ENCODE data around the gene NAV2. TPM values are rescaled to one million over a fixed set of nuclear protein-coding genes. Genes with fewer than 3 reads are reported as not detected.

The NAV2 gene
- polyA plus RNA-seq, 1 donor from 2014 or later = 3.0 TPM

DNA sequence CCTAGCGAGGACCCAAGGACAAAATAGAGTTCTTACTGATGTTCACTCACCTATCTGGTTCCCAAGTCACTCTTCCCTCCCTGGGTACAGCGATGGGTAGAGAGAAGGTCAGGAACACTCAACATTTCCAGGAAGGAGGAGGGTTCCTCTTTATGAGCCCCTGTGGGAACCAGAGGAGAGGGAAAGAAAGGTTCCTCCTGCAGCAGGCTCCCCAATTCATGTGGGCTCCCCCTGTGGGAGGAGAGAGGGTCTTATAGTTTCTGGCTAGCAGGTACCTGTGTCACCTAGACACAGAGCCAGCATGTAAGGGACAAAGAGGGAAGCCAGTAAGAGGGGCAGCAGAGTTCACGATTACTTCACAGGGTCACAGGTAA is 354.1 kb downstream of the NAV2 start:
- Histone ChIP-seq H3K36me3 (ENCODE audit: insufficient read depth, low read length) (no peaks in the 10 kb centered on the region), H3K27me3 (ENCODE audit: insufficient read depth, low read depth, low read length) (no peaks in the 10 kb centered on the region), H3K4me2 (ENCODE audit: low read length) (no peak overlapping the region), H3K9me3 (ENCODE audit: low read length) (no peaks in the 10 kb centered on the region), H4K20me1 (ENCODE audit: insufficient read depth) (no peaks in the 10 kb centered on the region), H3K27ac (ENCODE audit: low read length) (no peak overlapping the region), H3K9me2 (ENCODE audit: insufficient read depth, low read length) (no peaks in the 10 kb centered on the region), H2AFZ (ENCODE audit: low read depth, low read length) (no peak overlapping the region), H3K4me3 (ENCODE audit: low read length) (no peak overlapping the region), H3F3A (ENCODE audit: insufficient read depth, low read length, poor library complexity, severe bottlenecking) (no peaks in the 10 kb centered on the region), H3K79me2 (replicated peaks; ENCODE audit: insufficient read depth, low read length) (no peaks in the 10 kb centered on the region), H3K9ac (ENCODE audit: low read length) (no peak overlapping the region)
- TF ChIP-seq, protein P1, sequence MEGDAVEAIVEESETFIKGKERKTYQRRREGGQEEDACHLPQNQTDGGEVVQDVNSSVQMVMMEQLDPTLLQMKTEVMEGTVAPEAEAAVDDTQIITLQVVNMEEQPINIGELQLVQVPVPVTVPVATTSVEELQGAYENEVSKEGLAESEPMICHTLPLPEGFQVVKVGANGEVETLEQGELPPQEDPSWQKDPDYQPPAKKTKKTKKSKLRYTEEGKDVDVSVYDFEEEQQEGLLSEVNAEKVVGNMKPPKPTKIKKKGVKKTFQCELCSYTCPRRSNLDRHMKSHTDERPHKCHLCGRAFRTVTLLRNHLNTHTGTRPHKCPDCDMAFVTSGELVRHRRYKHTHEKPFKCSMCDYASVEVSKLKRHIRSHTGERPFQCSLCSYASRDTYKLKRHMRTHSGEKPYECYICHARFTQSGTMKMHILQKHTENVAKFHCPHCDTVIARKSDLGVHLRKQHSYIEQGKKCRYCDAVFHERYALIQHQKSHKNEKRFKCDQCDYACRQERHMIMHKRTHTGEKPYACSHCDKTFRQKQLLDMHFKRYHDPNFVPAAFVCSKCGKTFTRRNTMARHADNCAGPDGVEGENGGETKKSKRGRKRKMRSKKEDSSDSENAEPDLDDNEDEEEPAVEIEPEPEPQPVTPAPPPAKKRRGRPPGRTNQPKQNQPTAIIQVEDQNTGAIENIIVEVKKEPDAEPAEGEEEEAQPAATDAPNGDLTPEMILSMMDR (IDR thresholded peaks at IDR 0.05; ENCODE audit: poor library complexity, severe bottlenecking) = no peak
- TF ChIP-seq EP300 (conservative IDR thresholded peaks at IDR 0.05; ENCODE audit: poor library complexity, severe bottlenecking) (no peak), MXI1 (conservative IDR thresholded peaks at IDR 0.05; ENCODE audit: poor library complexity, severe bottlenecking) (no peak), EZH2 (IDR thresholded peaks at IDR 0.05; ENCODE audit: borderline replicate concordance, insufficient read depth, low read length, poor library complexity, severe bottlenecking) (no peak), RAD21 (conservative IDR thresholded peaks at IDR 0.05) (no peak), SMC3 (conservative IDR thresholded peaks at IDR 0.05; ENCODE audit: poor library complexity) (no peak), TAF1 (IDR thresholded peaks at IDR 0.05; ENCODE audit: low read depth) (no peak), POLR2AphosphoS5 (IDR thresholded peaks at IDR 0.05) (no peak)
- TF ChIP-seq, protein P2, sequence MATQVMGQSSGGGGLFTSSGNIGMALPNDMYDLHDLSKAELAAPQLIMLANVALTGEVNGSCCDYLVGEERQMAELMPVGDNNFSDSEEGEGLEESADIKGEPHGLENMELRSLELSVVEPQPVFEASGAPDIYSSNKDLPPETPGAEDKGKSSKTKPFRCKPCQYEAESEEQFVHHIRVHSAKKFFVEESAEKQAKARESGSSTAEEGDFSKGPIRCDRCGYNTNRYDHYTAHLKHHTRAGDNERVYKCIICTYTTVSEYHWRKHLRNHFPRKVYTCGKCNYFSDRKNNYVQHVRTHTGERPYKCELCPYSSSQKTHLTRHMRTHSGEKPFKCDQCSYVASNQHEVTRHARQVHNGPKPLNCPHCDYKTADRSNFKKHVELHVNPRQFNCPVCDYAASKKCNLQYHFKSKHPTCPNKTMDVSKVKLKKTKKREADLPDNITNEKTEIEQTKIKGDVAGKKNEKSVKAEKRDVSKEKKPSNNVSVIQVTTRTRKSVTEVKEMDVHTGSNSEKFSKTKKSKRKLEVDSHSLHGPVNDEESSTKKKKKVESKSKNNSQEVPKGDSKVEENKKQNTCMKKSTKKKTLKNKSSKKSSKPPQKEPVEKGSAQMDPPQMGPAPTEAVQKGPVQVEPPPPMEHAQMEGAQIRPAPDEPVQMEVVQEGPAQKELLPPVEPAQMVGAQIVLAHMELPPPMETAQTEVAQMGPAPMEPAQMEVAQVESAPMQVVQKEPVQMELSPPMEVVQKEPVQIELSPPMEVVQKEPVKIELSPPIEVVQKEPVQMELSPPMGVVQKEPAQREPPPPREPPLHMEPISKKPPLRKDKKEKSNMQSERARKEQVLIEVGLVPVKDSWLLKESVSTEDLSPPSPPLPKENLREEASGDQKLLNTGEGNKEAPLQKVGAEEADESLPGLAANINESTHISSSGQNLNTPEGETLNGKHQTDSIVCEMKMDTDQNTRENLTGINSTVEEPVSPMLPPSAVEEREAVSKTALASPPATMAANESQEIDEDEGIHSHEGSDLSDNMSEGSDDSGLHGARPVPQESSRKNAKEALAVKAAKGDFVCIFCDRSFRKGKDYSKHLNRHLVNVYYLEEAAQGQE (IDR thresholded peaks at IDR 0.05; ENCODE audit: borderline replicate concordance) = no peak

DNA sequence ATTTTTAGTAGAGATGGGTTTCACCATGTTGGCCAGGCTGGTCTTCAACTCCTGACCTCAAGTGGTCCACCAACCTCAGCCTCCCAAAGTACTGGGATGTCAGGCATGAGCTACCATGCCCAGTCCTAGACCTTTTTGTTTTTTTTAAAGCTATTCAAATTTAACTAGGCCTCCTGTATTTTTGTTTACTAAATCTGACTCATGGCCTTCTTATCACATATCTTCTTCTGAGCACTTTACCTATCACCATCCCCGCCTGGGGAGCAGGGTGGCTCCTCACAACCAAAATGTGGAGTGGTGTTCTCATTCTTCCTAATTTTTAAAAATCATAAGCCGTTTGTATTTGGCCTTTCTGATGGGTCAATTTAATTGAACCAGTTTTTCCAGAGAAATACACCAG is 355.0 kb downstream of the NAV2 start:
- no peaks in the 10 kb centered on the region for H3K9me3 ChIP-seq (ENCODE audit: low read length)
- H3K9ac ChIP-seq (ENCODE audit: low read length) = no peak overlapping the region
- no peak overlapping the region for H2AFZ ChIP-seq (ENCODE audit: low read depth, low read length)
- H4K20me1 ChIP-seq (ENCODE audit: insufficient read depth) = no peaks in the 10 kb centered on the region
- H3K4me3 ChIP-seq (ENCODE audit: low read length) = no peak overlapping the region
- no peaks in the 10 kb centered on the region for H3K9me2 ChIP-seq (ENCODE audit: insufficient read depth, low read length)
- no peaks in the 10 kb centered on the region for H3K36me3 ChIP-seq (ENCODE audit: insufficient read depth, low read length)
- TF ChIP-seq EP300 (conservative IDR thresholded peaks at IDR 0.05; ENCODE audit: poor library complexity, severe bottlenecking) (no peak), RAD21 (conservative IDR thresholded peaks at IDR 0.05) (no peak), MXI1 (conservative IDR thresholded peaks at IDR 0.05; ENCODE audit: poor library complexity, severe bottlenecking) (no peak), TAF1 (IDR thresholded peaks at IDR 0.05; ENCODE audit: low read depth) (no peak), SMC3 (conservative IDR thresholded peaks at IDR 0.05; ENCODE audit: poor library complexity) (no peak), POLR2AphosphoS5 (IDR thresholded peaks at IDR 0.05) (no peak), EZH2 (IDR thresholded peaks at IDR 0.05; ENCODE audit: borderline replicate concordance, insufficient read depth, low read length, poor library complexity, severe bottlenecking) (no peak)
- TF ChIP-seq, protein P1 (IDR thresholded peaks at IDR 0.05; ENCODE audit: poor library complexity, severe bottlenecking) = no peak
- TF ChIP-seq, protein P2 (IDR thresholded peaks at IDR 0.05; ENCODE audit: borderline replicate concordance) = no peak
- no peaks in the 10 kb centered on the region for H3K27me3 ChIP-seq (ENCODE audit: insufficient read depth, low read depth, low read length)
- no peaks in the 10 kb centered on the region for H3K79me2 ChIP-seq (replicated peaks; ENCODE audit: insufficient read depth, low read length)
- H3F3A ChIP-seq (ENCODE audit: insufficient read depth, low read length, poor library complexity, severe bottlenecking) = no peaks in the 10 kb centered on the region
- no peak overlapping the region for H3K27ac ChIP-seq (ENCODE audit: low read length)
- H3K4me2 ChIP-seq (ENCODE audit: low read length) = no peak overlapping the region

Measured in neural cell (in vitro differentiated cells).